GM12874 (cell line): Measurements from ENCODE around the gene TMEM214.

Experiments
- CTCF ChIP-seq: IDR thresholded peaks from 2 replicates; pipeline ENCODE4 v1.5.1; 2011; ENCODE audit warnings: low read depth, mild to moderate bottlenecking, control low read depth, low read length, moderate library complexity; ENCODE audit not compliant: insufficient read depth

The TMEM214 gene

GRCh38 chr2:27003857-27004256 lies 28.9 kb upstream of the TMEM214 start:
- TF ChIP-seq CTCF: no peak

GRCh38 chr2:27006602-27007415 lies 26.0 kb upstream of the TMEM214 start:
- TF ChIP-seq CTCF: no peak

- TF ChIP-seq CTCF: no peak
These were observed 25.1 kb upstream of the TMEM214 start for GRCh38 chr2:27007416-27008374.

GRCh38 chr2:27008678-27009077 lies 24.1 kb upstream of the TMEM214 start:
- TF ChIP-seq CTCF: no peak

GRCh38 chr2:27009083-27009482 lies 23.7 kb upstream of the TMEM214 start:
- no peak for TF ChIP-seq CTCF

- no peak for TF ChIP-seq CTCF
These were observed 23.0 kb upstream of the TMEM214 start for GRCh38 chr2:27009716-27010115.

- no peak for TF ChIP-seq CTCF
These were observed 22.6 kb upstream of the TMEM214 start for GRCh38 chr2:27010139-27010538.
